ENCODE results near the gene TYMP.

Gene TYMP

GRCh38 chr22:50482107-50483074 lies 47.4 kb downstream of the TYMP start:
- DNase-seq = no peak

- no peak for DNase-seq
These were observed 48.2 kb downstream of the TYMP start, which contains the start of gene ADM2 for GRCh38 chr22:50481440-50482106. Gene ADM2 (plus strand): TSS chr22:50481543. CDS start chr22:50481848, 305 bp downstream.

GRCh38 chr22:50481045-50481439 lies 48.8 kb downstream of the TYMP start:
- DNase-seq = no peak

- DNase-seq = no peak
These were observed 50.1 kb downstream of the TYMP start for GRCh38 chr22:50479721-50480120.

- DNase-seq = no peak
These were observed 51.9 kb downstream of the TYMP start for GRCh38 chr22:50477923-50478322.

GRCh38 chr22:50476868-50477267 lies 52.9 kb downstream of the TYMP start:
- DNase-seq = no peak
